Stomach (tissue), 4 donors: Measurements from ENCODE around the gene PDE4D.

ENCODE experiments used
- EP300 ChIP-seq: sonication (generic); formaldehyde crosslinking; IDR thresholded peaks from one replicate; pipeline ENCODE4 v1.6.1; 2017; ENCODE audit warnings: antibody characterized with exemption
- POLR2A ChIP-seq, 4 donors: fragments of 450-650 bp; IDR thresholded peaks; one replicate each; pipeline ENCODE4 v1.6.1; 2016; ENCODE audit warnings: antibody characterized with exemption in 4 of 4, control low read depth in 2 of 4, mild to moderate bottlenecking in 1 of 4, moderate library complexity in 1 of 4

GRCh38 chr5:59553992-59554391, 339.5 kb downstream of the PDE4D start:
- TF ChIP-seq POLR2A (IDR thresholded peaks at IDR 0.05) (no peak), EP300 (no peak)
